Measurements from ENCODE around the gene SH3BP1.

DNA sequence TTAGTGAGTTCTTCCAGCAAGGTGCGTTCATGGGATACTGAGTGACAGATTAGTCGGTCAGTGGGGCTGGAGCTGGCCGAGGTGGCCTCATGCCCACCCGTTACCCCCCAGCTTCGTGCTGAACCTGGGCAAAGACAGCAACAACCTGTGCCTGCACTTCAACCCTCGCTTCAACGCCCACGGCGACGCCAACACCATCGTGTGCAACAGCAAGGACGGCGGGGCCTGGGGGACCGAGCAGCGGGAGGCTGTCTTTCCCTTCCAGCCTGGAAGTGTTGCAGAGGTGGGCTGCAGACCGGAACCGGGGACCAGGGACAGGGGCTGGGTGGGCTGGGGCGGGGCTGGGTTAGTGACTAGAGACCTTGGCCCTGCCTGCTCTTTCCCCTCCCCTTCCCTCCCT is 38.9 kb downstream of the SH3BP1 start:
- TF ChIP-seq POLR2AphosphoS5 (IDR thresholded peaks at IDR 0.05) = no peak
- TF ChIP-seq, protein P1, sequence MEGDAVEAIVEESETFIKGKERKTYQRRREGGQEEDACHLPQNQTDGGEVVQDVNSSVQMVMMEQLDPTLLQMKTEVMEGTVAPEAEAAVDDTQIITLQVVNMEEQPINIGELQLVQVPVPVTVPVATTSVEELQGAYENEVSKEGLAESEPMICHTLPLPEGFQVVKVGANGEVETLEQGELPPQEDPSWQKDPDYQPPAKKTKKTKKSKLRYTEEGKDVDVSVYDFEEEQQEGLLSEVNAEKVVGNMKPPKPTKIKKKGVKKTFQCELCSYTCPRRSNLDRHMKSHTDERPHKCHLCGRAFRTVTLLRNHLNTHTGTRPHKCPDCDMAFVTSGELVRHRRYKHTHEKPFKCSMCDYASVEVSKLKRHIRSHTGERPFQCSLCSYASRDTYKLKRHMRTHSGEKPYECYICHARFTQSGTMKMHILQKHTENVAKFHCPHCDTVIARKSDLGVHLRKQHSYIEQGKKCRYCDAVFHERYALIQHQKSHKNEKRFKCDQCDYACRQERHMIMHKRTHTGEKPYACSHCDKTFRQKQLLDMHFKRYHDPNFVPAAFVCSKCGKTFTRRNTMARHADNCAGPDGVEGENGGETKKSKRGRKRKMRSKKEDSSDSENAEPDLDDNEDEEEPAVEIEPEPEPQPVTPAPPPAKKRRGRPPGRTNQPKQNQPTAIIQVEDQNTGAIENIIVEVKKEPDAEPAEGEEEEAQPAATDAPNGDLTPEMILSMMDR (IDR thresholded peaks at IDR 0.05) = no peak

Measured in upper lobe of left lung (tissue), 4 donors.